NCI-H187 (cell line): ENCODE measurements around the gene BAZ1B.
"Not testable (repeated sequence)": the region's sequence is repeated elsewhere in the genome, so short reads cannot be mapped to it uniquely, and the experiment has no call there.

Experiments used
- DNase-seq, 2 experiments: peaks; one replicate each; lab custom pipeline; 2025; lab: John Stamatoyannopoulos, UW

BAZ1B gene

DNA sequence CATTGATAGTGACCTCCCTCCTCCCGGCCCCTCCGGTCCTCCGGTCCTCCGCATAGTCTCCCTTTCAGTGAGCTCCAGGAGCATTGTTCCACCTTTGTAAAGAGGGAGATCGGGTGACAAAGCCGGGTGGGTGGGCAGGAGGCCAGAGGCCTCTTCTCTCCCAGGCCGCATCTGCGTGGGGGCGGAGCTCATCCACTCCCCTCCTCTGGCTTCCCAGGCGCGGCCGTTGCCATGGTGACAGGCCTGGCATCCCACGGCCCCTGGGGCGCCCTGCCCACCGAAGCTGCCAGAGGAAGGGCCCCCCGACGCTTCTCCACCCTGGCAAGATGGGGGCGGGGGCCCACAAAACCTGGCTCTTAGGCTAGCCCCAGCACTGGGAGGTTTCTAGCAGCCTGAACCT is 92.9 kb downstream of the BAZ1B start:
- DNase-seq = peak; percentile 40 to 56

DNA sequence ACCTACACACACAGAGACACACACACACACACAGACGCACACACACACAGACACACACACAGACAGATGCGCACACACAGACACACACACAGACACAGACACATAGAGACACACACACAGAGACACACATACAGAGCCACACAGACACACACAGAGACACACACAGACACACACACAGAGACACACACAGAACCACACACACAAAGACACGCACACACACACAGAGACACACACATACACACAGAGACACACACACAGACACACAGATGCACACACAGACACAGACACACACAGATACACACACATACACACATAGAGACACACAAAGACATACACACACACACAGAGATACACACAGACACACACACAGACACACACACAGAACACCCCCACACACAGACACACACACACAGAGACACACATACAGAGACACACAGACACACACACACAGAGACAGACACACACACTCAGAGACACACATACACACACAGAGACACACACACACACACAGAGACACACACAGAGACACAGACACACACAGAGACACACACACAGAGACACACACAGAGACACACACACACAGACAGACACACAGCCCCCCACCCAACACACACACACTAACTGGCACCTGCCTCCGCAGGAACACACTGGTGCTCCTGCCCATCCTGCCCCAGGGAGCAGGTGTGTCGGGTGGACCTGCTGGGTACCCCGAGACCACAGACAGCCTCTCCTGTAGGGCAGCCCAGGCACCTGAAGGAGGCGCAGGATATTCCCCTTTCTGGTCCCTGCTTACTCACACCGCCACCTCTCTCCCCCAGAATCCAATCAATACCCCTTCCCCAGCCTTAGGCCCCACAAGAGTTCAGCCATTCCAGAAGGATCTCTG is 93.9 kb downstream of the BAZ1B start:
- no peak for DNase-seq

DNA sequence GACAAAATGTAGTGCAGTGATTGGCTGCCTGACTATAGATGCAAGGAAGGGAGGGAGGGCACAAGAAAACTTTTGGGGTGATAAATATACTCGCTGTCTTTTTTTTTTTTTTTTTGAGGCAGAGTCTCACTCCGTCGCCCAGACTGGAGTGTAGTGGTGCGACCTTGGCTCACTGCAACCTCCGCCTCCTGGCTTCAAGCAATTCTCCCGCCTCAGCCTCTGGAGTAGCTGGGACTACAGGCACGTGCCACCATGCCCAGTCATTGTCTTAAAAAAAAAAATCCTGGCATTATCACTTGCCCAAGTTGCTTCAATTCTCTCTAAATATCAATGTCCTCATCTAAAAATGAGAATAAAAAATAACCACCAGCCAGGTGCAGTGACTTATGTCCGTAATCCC is 96.1 kb downstream of the BAZ1B start:
- no peak for DNase-seq

DNA sequence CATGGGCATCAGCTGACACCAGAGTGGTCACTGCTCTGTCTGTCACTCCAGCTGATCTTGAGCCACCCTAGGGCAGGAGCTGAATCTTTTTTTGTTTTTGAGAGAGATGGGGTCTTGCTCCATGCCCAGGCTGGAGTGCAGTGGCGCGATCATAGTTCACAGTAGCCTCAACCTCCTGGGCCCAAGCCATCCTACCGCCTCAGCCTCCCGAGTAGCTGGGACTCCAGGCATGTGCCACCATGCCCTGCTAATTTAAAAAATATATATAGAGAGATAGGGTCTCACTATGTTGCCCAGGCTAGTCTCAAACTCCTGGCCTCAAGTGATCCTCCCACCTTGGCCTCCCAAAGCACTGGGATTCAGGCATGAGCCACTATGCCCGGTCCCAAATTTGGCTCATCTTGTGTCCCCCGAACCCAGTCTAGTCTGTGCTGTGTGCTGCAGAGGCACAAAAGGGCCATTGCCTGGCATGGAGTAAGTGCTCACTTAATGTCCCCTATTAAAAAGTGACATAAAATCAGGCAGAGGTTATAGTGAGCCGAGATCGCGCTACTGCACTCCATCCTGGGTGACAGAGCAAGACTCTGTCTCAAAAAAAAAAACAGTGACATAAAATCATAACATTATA is 96.6 kb downstream of the BAZ1B start:
- DNase-seq = no peak

DNA sequence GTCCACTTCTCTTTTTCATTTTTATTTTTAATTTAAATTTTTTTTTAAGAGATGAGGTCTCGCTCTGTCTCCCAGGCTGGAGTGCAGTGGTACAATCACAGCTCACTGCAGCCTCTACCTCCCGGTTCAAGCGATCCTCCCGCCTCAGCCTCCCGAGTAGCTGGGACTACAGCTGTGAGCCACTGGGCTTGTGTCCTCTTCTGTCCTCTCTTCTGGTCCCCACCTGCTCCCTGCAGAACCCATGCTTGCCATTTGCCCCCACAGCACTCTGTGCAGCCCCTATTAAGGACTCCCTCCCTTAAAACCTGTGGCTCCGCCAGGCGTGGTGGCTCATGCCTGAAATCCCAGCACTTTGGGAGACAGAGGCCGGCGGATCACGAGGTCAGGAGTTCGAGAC is 97.6 kb downstream of the BAZ1B start:
- no peak for DNase-seq

DNA sequence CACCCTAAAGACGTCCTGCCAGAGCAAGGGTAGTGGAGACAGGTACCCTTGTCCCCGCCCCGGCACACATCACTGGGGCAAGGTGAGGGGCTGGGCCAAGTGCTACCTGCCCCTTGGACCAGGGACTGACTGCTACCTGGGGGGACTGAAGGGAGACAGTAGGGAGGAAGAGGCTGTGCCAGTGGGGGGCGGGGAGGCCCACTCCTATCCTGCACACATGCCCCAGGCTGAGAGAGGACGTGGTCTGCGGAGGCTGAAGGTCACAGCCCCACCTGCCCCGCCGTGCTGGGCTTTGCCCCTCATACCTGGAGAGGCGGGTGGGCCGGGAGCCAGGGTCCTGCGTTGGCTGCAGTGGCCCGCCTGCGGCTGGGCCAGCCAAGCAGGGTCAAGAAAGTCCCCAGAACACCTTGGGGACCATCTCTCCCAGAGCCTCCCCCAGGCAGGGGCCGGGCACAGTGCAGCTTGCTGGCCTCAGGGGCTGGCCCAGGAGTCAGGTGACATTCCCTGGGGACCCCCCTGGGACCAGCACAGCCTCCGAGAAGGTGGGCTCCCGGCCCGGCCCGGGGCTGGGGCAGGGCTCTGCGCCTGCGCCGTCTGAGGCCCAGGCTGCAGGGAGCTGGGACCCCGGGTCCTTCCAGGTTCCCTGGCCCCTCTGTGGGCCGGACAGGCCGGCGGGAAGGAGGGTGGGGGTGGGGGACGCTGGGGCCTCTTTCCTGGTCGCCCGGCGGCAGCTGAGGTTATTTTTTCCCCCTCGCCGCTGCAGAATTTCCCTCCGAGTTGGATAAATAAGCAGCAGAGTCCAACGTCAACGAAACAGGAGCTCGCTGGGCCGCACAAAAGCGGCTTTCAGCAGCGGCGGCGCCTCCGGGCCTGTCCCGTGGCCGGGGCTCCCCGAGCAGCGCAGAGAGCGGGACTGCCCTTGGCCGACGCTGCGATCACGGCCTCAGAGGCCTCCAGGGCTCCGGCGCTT is 98.3 kb downstream of the BAZ1B start:
- DNase-seq = no peak

DNA sequence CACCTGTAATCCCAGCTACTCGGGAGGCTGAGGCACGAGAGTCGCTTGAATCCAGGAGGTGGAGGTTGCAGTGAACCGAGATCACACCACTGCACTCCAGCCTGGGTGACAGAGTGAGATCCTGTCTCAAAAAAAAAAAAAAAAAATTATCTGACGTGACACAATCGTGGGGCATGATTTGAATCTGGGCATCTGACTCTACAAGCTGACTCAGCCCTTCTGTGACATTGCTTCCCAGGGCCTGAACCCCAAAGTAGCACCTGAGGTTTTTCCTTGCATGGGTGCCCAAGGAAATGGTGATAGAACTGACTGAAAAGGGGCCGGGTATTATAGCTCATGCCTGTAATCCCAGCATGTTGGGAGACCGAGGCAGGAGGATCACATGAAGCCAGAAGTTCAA is 101.5 kb downstream of the BAZ1B start:
- DNase-seq = not testable (repeated sequence)

DNA sequence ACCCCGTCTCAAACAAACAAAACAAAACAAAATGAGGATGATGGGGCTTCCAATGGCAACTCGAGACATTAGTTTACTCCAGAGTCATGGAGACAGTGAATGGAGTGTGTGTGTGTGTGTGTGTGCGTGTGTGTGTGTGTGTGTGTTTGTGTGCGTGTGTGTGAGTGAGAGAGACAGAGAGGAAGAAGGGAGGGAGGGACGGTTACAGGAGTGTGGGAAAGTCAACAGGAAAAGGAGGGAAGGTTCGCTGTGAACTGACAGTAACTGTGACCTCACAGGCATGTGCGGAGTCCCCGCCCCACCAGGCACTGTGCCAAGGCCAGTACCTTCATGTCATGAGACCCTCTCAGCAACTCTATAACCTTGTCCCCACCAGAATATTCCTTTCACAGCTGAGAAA is 102.1 kb downstream of the BAZ1B start:
- DNase-seq = not testable (repeated sequence)

DNA sequence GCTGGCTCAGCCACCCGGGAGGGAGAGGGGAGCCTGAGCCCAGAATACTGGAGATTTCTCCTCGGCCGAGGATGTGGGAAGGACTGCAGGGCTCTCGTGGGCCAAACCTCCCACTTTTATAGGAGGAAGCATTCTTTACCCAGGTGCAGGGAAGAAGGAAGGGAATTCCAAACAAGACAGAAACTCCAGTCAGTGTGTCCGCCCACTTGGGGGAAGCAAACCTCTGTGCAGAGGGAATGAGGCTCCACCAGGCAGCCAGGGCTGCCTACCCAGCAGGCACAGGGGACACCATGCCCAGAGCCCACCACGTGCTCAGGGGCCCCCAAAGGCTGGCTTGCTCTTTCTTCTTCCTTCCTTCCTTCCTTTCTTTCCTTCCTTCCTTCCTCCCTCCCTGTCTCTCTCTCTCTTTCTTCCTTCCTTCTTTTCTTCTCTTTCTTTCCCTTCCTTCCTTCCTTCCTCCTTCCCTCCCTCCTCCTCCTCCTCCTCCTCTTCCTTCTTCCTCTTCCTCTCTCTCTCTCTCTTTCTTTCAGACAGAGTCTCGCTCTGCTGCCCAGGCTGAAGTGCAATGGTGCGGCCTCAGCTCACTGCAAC is 103.9 kb downstream of the BAZ1B start:
- DNase-seq = no peak

DNA sequence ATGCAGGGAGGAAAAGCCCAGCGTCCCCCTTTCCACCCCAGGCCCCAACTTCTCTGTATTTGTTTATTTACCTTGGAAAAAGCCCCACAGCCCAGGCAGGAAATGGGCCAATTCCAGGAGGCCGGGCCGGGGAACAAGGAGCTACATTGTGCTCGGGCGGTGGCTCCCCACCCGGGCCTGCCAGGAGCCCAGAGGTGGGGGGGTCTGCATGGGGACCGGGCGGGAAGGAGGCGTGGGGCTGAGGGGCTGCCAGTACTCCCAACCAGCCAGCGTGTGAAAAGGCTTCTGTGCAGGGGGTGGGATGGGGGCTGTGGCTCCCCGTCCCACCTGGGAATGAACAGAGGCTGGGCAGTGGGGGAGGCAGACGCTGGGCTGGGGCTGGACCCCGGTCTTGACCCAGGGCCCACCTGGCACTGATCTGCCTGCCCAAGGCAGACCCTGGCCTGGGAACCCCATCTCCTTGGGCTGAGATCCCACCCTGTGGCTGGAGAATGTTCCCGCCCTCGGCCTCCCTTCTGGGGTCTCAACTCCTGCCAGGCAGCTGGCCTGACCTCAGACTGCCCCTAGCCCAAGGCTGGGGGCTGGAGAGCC is 111.5 kb downstream of the BAZ1B start:
- DNase-seq = not testable (repeated sequence)

DNA sequence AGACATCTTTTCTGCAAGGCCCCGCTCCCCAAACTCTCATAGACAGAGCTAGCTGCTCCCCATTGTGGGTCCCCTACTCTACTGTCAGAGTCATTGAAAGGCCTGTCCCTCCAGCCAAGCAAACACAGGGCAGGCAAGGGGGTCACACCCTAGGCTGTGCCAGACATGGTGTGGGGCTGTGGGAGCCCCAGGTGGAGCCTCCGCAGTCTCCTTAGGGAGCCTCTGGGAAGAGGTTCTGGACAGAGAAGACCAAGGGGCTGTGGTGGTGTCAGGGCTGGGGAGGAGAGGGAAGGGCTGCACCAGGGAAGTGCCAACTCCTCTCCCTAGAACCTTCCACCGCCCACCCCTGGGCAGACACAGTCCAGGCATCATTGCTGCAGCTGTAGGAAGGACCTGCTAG is 117.2 kb downstream of the BAZ1B start:
- DNase-seq = not testable (repeated sequence)

DNA sequence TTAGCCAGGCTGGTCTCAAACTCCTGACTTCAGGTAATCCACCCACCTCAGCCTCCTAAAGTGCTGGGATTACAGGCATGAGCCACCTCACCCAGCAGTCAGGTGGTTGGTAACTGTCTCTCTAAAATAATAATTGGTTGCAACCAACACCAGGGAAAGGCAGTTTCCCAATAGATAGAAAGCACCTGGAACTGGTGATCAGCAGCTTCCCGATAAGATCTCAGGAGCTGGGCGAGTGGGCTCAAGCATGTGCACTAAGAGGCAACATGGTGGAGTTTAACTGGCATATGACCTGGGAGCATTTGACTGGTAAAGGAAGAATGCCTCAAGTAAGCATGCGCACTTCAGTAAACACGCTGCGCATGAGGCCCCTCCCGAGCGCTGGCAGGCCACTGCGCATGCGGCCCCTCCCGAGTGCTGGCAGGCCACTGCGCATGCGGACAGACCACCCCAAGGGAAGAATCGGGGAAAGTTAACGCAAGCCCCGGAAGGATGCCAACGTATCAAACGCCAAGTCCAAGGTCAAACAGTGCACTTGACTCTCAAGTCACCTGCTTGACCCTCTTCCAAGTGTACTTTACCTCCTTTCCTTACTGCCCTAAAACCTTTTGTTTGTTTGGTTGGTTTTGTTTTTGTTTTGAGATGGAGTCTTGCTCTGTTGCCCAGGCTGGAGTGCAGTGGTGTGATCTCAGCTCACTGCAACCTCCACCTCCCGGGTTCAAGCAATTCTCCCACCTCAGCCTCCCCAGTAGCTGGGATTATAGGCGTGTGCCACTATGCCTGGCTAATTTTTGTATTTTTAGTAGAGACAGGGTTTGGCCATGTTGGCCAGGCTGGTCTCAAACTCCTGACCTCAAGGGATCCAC is 122.7 kb downstream of the BAZ1B start:
- DNase-seq = not testable (repeated sequence)

DNA sequence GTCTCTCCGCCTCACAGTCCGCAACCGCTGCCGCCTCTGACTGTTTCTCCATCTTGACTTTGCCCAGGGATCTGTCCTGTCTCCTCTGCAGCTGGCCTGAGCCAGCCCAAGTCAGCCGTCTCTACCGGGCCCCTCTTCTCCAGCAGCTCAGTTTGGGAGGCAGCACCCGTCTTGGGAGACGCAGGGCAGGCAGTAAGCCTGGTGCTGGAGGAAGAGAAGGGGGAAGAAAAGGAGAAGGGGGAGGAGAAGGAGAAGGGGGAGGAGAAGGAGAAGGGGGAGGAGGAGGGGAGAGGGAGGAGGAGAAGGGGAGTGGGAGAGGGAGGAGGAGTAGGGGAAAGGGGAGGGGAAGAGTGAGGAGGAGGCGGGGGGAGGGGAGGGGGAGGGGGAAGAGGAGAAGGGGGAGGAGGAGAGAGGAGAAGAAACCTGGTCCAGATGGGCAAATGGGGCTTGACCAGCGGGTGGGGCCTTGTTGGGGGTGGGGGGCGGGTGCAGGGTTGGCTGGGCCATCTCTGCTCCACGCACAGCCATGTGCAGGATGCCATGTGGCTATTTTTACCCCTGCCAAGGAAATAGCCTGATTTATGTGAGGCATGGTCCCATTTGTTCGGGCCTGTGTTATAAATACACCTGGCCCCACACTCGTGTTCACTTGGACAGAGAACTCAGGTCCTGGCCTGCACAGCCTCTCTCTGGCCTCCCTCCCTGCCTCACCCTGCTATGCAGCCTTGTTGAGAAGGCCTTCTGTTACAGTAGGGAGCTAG is 124.4 kb downstream of the BAZ1B start:
- DNase-seq = no peak

DNA sequence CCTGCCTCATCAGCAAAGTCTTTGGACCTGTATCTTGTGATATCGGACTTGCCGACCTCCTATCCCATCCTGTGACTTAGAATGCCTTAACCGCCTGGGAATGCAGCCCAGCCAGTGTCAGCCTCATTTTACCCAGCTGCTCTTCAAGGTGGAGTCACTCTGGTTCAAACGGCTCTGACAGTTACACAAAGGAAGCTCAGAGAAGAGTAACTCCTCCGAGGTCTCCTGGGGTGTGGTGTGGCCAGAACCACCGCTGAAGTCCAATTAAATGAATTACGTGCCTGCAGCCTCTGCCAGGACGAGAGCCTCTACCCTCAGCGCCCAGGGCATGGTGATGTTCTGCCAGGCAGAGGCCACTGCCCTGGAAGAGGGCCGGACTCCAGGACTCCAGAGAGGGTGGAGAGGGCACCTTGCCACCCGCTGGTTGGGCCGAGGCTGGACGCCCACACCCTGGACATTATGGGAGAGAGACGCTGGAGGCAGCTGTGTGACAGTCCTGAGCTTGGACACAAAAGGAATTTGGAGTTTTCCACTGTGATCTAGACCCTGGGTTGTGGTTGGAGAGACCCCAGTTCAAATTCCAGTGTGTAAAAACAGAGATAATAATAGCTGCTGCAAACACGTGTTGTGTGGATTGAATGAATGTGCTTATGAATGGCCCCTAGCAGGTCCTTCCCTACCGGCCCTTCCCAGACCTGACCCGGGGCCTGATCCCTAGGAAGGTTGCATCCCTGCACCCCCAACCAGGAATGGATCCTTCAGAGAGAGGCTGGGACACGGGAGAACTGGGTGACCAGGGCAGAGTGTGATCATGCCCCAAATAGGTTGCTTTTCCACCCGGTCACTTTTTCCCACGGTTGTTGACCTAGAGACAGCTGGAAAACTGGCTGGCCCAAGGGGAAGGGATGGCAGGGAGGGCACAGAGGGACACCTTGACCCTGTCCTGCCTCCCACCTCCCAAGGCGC is 126.3 kb downstream of the BAZ1B start:
- no peak for DNase-seq

DNA sequence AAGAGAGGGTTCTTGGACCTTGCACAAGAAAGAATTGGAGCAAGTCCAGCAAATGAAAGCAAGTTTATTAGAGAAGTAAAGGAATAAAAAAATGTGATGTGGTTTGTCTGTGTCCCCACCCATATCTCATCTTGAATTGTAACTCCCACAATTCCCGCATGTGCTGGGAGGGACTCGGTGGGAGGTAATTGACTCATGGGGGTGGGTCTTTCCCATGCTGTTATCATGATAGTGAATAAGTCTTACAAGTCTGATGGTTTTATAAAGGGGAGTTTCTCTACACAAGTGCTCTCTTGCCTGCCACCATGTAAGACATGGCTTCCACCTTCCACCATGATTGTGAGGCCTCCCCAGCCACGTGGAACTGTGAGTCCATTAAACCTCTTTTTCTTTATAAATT is 127.7 kb downstream of the BAZ1B start:
- DNase-seq = no peak

DNA sequence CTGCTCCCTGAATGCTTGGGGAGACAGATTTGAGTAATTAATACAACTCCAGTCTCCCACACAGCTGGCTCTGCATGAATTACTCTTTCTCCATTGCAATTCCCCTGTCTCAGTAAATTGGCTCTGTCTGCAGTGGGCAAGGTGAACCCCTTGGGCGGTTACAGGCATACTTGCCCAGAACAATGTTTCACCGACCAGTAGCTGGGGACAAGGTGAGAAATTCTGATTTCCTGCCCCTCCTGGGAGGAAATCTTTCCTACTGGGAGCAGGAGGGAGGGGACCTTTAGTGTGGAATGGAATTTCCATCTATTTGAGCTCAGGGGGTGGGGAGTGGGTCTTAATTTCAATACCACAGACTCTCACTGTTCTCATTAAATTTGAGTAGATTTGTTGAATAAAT is 130.7 kb downstream of the BAZ1B start:
- DNase-seq = no peak
